ENCODE data around the gene R3HDM2.
A peak's percentile ranks its signal among the peaks of the same experiment; 100 is the strongest.

R3HDM2 gene

DNA sequence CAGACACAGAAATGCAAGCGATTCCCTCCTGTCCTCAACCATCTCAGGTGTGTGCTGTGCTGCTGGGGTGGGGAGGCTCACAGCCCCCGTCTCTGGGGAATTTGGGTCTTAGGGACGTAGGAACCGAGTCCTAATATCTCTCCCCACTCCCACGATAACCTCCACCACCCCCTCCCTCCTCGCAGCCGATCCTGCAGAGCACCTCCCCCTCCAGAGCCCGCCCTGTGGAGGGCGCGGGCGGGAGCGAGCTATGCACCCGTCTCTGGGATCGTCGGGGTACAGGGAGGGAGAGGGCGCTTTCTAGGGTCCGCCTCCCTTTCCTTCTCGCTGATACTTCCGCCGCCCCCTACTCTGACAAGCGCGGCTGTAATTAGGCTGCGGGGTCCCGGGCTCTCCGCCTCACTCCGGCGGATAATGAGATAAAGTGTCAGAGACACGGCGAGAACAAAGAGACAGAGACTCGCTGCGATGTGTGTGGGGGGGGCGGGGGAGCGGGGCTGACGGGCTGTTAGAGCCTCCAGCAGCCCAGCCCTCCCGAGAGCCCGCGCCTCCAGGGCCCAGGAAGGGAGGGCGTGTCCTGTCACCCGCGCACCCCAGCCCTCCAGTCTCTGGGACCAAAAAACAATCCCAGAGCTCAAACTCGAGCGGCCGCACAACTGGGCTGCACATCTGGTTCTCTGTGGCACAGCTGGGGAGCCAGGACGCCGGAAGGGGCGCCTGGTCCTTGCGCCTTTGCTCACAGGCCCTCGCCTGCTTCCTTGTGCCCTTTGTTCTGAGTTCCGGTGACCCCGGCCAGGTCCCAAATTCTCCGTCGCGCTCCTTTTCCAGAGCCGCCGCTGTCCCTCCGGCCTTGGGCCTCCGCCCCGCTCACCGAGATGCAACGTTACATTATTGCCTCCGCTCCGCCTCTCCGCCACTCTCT, 192.7 kb downstream of the R3HDM2 start:
- DNase-seq, result peak; percentile 32

DNA sequence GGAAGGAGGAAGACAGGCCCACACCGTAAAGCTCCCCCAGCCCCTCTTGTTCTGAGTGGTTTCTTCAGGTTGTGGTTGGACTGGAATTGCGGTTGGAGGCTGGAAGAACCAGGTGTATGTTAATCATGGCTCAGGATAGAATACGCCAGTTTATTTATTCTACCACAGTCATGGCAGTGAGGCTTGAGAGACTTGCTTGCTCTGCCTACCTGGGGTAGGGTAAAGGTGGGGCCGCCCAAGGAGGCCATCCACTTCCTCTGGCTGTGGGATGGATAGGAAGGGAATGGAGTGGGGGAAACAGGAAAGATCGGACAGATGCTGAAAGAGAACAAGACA, 193.3 kb downstream of the R3HDM2 start:
- DNase-seq, result no peak

DNA sequence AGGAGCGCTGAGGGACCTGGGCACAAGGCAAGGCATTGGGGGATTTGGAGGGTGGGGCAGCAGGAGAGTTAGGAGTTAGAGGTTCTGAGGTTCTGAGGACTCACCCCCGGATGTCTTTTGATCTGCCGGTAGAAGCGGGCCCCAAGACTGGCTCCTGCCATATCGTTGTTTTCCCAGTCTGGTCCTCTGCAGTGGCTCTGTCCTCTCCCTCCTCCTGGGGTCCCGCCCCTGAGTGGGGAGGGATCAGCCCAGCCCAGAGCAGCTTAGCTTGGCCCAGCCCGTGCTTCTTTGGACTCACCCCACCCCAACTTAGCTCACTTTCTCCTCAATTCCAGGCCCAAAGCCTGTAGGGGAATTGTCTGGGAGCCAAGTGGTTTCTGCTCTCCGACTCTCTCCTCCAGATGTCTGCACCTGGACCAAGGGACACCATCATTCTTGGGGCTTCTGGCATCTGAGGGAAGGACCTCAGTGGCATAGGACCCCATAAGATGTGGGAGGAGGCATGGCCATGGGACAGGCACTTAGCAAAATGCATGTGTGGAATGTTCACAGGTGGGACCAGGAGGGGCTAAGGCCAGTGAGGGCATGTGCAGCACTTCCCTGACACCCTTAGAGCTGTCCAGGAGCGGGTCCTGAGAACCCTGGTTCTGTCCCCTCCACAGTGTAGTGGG, 193.8 kb downstream of the R3HDM2 start:
- no peak for DNase-seq

DNA sequence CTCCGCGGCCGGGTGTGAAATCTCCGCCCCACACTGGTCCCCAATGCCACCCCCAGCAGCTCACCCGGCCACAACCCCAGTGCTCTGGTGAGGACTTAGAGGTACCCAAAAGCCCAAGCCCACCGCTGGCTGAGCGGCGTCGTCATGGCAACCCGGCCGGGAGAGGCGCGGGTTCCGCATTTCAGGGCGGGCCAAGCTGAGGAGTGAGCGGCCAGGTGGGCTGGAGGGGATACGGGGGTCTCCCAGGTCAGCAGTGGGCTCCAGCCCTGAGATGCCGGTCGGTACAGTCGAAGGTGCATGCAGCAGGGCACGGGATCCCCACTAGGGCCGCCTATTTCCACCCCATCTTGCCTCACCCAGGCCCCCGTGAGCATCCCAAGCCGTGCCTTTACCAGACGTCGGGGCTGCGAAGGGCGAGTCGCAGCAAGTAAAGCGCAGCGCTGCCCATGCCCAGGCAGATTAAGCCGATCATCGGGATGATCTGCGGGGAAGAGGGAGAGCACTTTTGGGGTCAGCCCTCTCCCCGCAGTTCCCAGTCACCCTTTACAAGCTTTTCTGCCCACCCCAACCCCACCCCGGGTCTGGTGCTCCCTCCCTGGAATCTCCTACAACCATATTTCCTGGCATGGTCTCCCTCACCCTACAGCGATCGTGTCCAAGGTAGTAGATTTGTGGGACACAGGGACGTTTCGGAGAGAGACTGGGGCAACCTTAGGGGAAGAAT, 194.5 kb downstream of the R3HDM2 start:
- DNase-seq, result no peak

DNA sequence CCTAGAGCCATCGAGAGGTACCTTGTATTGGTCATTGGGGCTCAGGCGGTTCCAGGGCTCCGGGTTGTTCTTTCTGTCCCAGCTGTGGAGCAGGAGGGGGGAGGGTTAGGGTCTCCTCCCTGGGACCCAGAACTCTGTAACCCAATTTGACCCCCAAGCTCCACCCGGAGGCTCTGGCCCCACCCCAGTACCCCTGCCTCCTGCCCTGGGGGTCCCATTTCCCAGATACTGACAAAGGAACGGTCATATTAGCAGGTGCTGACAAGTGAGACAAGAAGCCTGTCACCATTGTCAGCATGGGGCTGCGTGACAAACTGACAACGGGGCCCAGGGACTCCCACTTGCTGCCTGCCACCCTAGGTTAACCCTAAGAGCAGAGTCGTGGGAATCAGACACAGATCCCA, 195.1 kb downstream of the R3HDM2 start:
- DNase-seq, result no peak

DNA sequence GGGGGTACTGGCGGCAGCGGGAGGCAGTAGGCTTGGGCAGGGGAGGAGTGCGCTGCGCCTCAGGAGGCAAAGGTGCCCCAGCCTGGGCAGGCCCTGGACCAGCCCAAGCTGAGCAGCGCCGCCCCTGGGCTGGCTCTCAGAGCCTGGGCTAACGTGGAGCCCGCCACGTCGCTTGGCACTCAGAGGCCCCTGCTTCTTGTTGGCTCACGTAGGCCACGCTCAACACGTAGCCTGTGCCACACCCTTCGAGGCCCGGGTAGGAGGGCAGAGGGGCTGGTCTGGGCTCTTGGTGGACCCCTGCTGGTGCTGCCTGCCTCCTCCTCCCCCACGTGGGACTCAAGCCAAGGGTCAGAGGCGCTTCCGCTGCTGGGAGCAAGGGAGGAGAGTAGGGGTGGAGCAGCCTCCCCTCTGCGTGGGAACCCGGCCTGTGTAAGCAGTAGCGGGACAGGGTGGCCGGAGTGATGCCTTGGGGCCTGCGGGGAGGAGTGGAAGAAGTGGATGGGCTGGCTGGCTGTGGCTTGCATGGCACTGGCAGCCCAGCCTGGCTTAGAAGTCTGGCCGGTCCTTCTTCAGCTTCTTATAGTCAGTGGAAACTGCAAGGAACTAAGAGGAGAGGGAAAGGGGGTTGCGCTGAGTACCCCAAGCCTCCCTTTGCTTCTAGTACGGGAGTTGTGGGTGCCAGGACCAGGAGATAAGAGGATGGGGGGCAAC, 195.7 kb downstream of the R3HDM2 start:
- DNase-seq, result no peak

DNA sequence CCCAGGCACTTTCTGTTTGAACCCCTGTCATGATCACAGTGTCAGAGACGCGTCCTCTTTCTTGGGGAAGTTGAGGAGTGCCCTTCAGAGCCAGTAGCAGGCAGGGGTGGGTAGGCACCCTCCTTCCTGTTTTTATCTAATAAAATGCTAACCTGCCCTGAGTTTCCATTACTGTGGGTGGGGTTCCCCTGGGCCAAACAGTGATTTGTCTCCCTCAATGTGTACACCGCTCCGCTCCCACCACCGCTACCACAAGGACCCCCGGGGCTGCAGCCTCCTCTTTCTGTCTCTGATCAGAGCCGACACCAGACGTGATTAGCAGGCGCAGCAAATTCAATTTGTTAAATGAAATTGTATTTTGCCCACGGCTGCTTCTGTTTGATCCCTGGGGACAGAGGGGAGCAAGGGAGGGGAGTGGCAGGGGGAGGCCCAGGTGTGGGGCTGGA, 196.2 kb downstream of the R3HDM2 start:
- no peak for DNase-seq

DNA sequence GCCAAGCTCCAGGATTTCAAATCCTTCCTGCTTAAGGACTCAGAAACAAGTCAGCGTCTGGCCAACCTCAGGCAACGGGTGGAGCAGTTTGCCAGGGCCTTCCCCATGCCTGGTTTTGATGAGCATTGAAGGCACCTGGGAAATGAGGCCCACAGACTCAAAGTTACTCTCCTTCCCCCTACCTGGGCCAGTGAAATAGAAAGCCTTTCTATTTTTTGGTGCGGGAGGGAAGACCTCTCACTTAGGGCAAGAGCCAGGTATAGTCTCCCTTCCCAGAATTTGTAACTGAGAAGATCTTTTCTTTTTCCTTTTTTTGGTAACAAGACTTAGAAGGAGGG, 196.6 kb downstream of the R3HDM2 start:
- DNase-seq, result no peak

DNA sequence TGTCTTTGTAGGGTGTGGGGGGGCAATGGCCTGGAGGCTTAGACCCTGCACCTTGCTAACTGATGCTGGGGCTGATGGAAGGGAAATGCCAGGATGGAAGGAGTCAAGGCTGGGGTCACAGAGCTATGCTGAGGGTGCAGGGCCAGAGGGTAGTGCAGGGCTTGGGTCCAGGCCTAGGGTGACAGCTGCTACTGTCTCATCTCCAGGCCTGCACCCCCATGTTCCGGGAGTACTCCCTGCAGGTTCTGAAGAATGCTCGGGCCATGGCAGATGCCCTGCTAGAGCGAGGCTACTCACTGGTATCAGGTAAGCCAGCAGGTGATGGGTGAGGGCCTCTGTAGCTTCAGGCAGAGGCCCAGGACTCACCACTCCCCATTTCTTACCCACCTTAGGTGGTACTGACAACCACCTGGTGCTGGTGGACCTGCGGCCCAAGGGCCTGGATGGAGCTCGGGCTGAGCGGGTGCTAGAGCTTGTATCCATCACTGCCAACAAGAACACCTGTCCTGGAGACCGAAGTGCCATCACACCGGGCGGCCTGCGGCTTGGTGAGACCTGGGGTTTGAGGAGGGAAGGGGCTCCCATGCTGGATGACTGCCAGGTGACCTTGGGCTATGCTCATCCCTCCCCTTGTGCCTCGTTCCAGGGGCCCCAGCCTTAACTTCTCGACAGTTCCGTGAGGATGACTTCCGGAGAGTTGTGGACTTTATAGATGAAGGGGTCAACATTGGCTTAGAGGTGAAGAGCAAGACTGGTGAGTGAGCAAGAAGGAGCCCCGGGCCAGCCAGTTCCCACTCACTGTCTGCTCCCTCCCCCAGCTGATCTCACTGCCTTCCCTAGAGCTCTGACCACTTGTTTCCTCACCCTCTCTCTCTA, 197.2 kb downstream of the R3HDM2 start:
- no peak for DNase-seq

DNA sequence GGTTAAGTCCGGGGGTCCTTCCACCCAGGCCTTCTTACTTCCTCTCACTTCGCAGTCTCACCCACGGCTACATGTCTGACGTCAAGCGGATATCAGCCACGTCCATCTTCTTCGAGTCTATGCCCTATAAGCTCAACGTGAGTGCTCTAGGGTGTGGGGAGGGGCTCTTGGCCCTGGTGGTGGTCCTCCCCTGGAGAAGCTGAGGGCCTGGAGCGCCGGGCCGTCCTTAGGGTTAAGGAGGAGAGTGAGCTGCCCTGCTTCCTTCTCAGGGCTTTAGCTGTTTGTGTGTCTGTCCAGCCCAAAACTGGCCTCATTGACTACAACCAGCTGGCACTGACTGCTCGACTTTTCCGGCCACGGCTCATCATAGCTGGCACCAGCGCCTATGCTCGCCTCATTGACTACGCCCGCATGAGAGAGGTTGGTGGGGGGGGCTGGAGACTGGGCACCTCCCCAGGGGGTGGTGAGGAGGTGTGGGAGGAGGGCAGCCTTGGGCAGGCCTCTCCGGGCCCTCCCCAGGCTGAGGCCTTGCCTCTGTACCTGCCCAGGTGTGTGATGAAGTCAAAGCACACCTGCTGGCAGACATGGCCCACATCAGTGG, 198.6 kb downstream of the R3HDM2 start:
- no peak for DNase-seq

DNA sequence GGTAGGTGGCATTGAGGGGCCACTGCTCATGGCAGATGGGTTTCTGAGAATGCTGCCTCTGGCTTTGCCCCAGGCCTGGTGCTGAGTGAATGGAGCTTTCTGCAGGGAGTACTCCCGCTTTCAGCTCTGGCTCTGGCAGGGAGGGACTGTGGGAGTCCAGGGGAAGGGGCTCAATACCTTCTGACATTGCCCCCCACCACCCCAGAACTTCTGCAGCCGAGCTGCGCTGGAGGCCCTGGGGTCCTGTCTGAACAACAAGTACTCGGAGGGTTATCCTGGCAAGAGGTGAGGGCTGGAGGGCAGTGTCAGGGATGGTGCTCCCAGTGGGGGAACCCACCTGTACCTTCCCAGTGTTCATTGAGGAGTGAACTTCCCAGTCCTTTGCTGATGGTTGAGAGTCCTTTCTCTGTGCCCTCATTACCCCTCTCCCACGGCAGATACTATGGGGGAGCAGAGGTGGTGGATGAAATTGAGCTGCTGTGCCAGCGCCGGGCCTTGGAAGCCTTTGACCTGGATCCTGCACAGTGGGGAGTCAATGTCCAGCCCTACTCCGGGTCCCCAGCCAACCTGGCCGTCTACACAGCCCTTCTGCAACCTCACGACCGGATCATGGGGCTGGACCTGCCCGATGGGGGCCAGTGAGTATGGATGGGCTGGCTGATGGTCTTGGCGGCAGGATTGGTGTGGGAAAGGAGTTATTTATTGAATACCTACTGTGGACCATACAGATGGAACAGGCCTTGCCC, 199.4 kb downstream of the R3HDM2 start:
- no peak for DNase-seq

DNA sequence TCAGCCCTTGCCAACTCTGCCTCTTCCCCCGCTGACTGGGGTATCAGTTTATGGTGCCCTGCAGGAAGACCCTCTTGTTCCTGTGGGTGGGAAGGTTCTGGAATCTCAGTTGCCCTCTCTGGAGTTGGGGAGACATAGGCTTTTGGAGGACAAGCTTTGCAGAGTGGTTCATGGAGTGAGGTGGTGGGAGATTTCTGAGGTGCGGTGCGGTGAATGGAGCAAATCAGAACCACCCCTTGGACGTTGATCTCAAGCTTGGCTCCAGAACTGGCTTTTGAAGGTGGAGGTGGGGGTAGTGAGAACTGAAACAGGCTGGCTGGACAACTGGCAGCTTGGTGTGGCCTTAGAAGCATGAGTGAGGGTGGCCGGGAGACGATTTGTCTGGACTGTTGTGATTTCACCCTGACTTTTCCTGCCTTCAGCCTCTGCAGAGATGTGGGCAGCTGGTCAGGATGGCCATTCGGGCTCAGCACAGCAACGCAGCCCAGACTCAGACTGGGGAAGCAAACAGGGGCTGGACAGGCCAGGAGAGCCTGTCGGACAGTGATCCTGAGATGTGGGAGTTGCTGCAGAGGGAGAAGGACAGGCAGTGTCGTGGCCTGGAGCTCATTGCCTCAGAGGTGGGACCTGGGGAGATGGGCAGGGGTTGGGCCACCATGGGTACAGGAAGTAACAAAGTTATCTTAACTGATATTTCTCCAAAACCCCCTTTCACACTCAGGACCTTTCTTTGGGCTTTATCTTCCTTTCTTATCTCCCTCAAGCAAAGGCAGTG, 200.3 kb downstream of the R3HDM2 start:
- no peak for DNase-seq

DNA sequence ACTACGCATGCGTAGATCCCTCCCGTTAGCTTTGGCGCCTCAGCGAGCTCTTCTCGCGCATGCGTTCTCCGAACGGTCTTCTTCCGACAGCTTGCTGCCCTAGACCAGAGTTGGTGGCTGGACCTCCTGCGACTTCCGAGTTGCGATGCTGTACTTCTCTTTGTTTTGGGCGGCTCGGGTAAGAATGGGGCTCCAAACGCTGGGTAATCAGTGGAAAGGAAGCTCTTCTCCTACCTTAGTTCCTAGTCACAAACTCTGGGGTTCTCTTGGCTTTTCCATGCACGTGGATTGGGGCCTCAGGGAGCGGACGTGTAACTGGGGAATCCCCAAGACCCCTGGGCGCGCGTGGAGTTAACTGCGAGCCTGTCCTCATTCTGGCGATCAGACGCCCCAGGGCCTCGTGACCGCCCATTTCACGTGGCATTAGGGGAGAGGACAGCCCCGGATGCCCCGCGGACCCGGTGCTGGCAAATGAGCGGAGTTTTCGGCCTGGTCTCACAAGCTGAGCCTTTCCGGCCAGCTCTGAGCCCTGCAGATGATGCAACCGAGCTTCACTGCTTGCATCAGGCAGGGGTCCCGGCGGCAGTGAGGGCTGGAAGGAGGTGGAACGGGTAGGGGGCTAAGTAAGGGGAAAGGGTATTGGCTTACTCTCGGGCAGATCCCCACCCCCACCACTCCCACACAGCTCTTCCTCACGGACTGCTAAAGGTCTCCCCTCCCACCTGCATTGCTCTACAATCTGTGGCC, 201.0 kb downstream of the R3HDM2 start, which contains the start of gene SHMT2:
Gene SHMT2, plus strand, starts transcription at position 78 of the 747 bp plus-strand sequence. Its CDS starts 68 bp downstream, at position 146.
- DNase-seq, result peak; percentile 94

DNA sequence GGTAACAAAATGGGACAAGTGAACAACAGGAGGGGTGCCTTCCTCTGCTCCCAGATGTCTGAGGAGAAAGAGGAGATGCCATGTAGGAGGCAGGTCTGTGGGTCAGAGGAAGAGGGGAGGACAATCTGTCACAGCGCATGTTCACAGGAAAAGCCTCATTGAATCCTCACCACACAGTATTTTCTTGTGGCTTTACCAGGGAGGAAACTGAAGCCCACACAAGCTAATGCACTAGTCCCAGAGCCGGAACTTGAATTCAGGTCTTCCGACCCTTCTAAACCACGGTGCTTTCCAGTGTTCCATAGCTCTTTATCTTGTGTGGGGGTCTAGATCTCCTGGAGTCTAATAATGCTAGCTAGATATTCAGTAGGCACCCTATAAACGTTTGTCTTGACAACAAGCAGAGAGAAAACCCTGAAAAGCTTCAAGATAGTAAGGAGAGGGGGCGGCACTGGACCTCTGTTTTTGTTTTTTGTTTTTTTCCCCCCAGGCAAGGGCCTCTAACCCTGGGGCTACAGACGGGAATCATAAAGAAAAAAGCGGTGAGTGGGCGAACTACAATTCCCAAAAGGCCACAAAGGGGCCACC, 201.7 kb downstream of the R3HDM2 start:
- peak; percentile 60 for DNase-seq

DNA sequence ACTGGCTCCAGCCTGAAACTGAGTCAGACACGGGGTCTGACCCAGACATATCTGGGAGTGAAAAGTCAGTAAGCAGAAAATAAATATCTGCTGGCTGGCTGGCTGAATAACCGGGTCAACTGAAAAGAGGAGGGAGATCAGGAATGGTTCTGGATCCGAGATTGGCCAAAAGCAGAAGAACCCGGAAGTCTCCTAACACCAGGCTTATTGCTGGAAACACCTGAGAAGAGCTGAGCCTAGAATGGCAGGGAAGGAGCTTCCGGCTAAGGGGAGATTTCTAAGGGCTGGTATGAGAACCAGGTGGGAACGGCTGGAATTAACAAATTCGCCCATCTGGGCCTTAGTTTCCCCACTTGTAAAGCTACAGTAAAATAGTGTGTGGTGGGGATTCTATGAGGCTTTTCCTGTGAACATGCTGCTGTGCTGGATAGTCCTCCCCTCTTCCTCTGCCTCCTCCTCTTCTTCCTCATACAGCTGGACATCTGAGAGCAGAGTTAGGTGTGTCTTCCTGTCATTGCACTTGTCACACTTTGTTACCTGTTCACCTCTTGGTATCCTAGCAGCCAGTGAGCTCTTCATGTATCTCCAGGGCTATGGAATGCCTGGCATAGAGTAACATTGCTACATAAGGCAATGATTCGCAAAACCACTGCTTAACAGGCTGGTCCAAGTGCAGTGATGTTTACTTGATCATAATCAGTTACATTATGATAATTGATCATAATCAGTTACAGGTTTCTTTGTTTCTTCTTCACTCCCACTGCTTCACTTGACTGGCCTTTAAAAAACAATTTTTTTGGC, 203.3 kb downstream of the R3HDM2 start:
- no peak for DNase-seq

DNA sequence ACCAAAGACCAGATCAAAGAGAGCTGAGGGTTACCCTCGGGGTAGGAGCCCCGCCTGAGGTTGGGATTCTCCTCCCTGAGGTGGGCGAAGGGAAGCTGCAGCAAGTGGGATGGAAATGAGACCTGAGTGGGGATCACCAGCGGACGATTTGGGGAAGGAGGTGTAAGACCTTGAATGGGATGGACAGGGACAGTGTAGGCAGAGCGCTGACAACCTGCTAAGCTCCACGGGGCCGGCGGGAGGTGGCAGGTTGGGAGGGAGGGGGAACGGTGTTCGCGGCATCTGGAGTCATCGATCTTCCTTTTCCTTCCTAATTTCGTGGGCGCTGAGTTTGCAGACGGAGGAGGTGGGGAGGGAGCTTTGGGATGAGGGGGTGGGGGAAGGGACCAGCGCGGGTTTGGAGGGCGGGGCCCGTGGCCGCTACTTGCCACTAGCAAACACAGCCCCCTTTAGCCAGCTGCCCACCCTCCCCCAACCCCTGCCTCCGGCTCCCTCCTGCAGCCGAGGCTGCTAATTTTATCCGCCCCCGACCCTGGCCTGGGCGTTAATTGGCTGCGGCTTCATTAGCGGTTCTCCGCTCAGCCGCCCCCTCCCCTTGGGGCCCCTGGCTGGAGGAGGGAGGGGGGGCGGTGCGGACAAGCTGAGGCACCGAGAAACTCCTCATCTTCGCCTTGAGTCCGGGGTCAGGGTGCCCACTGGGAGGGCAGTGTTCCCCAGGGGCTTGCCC, 204.1 kb downstream of the R3HDM2 start:
- no peak for DNase-seq

DNA sequence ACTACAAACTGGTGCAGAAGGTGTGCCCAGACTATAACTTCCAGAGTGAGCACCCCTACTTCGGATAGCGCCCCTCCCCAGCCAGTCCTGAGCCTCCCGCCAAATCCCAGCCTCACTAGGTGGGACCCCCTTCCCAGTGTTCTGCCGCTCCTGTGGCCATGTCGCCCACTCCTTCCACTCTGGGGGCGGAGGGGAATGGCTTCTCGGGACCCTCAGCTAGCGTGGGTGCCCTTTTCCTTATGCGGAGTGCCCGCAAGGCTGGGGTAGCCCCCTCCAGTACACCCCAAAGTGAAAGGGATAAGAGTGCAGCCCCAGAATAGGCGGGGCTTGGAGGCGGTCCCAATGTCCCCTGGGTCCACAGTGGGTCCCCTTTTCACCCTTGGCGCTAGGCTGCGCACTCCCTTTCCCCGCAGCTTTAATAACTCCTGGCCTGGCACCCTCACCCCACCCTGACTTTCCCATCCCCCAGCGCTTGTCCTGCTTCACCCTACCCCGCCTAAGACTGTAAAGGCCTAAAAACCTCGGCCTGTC, 205.1 kb downstream of the R3HDM2 start:
- DNase-seq, result no peak
